KG1 (cell line): Measurements from ENCODE around the gene FAM3C.
A peak's percentile ranks its signal among the peaks of the same experiment; 100 is the strongest.
"Not testable (repeated sequence)": the region's sequence is repeated elsewhere in the genome, so short reads cannot be mapped to it uniquely, and the experiment has no call there.

Experiments used
- DNase-seq: peaks from one replicate; lab custom pipeline; 2025; lab: John Stamatoyannopoulos, UW

FAM3C gene, protein sequence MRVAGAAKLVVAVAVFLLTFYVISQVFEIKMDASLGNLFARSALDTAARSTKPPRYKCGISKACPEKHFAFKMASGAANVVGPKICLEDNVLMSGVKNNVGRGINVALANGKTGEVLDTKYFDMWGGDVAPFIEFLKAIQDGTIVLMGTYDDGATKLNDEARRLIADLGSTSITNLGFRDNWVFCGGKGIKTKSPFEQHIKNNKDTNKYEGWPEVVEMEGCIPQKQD

DNA sequence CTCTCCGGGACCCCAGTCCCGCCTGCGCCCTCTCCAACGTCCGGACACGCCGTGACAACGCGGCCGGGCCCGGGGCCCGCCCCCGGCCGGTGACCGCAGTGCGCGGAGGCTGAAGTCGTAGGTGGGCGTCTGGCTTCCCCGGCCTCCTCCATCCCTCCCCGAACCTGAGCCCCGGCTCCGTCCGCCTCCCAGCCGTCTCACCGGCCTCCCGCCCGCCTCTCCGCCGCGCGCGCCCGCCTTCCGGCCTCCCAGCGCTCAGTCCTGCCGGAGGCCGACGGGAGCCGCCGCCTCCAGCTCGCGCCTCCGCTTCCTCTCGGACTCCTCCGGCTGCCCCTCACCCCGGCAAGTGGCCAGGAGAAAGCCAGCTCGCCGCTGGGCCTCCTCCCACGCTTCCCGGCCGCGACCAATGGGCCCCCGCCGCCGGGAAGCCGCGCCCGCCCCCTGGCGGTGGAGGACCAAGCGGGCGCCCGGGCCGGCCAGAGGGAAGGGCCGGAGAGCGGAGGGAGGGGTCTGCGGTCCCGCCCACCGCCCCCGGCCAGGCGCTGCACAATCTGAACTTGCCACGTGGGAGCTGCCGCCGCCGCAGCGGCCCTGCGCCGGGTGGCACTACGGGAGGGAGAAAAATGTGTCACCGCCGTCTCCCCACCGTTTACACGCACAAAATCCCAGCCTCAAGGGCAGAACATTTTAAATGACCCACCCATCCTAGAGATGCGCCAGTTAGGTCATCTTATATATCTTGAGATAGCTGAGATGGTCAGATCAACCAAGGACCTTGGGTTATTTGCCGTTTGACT, at the start of gene FAM3C:
Gene FAM3C (minus strand): TSS at position 348 of the 797 bp plus-strand sequence. CDS start 13,339 bp downstream, outside the sequence.
- DNase-seq = peak; percentile 78

DNA sequence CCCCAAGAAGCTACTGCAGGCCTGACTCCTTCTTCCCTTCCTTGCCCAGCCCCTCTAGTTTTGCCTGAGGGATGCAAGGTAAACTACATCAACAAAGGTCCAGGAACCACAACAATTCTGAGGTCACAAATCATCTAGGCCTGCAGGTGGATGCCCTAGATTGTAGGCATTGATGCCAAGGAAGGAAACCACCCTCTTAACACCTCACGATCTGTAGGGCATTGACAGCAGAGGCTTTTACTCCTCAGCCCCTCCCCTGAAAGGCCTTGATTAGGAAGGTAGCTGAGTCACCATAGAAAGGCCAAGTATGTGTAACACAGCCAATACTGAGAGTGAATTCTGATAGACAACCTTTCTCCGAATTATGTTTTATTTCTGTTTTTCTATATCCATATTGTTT, 46.7 kb upstream of the FAM3C start:
- no peak for DNase-seq

DNA sequence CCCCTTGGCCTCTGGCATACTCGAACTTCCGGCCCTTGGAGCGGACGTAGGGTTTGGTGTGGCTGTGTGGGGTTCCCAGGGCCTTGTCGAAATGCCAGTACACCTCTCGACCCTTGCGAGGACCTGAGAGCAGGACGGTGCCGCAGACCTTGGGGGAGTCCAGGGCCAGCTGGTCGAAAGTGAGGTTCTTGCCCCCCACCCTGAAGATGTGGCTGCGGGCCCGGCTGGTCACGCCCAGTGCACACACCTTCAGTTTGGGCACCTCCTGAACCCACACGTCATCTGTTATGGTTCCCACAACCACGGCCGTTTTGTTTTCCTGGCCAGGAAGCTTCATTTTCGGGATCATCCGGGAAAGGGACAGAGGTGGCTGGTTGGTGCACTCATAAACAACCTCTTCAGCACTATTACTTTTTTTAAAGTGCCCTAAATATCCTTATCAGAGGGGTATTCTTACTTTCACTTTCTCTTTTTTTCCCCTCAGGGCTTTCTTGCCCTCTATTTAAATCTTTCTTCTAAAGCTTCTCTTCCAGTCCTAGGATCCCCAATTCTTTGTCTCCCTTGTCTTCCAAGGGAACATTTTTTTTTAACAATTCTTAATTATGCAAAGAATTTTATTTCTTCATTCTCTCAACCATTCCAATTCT, 44.9 kb upstream of the FAM3C start:
- DNase-seq = no peak

DNA sequence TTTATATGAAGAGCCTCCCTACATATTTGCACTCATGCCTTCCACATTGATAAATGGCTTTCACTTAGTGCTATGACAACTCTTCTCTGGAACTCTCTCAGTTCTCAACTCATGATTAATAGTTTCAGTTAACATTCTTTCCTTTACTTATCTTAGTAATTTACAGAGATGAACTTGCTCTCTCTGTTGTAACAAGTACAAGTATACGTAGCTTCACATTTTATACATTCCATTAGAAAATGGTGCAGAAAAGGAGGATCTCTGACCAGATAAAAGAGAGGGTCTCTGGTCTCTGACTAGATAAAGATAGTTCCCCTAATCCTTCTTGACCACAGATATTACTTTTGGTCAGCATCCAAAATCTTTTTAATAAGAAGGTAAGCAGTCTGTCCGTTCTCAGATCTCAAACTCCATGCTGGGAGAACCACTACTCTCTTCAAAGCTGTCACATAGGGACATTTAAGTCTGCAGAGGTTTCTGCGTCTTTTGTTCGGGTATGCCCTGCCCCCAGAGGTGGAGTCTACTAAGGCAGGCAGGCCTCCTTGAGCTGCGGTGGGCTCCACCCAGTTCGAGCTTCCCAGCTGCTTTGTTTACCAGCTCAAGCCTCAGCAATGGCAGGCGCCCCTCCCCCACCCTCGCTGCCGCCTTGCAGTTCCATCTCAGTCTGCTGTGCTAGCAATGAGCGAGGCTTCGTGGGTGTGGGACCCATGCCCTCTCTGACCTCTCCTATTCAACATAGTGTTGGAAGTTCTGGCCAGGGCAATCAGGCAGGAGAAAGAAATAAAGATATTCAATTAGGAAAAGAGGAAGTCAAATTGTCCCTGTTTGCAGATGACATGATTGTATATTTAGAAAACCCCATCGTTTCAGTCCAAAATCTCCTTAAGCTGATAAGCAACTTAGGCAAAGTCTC, 42.2 kb upstream of the FAM3C start:
- not testable (repeated sequence) for DNase-seq

DNA sequence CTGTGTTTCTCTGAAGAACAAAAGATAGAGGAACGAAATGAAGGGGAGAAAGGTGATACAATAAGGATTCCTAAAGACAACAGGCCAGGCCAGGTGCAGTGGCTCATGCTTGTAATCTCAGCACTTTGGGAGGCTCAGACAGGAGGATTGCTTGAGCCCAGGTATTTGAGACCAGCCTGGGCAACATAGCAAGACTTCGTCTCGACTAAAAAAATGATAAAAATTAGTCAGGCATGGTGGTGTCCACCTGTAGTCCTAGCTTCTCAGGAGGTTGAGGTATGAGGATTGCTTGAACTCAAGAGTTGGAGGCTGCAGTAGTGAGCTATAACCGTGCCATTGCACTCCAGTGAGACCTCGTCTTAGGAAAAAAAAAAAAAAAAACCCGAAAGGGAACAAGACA, 41.4 kb upstream of the FAM3C start:
- DNase-seq = no peak

DNA sequence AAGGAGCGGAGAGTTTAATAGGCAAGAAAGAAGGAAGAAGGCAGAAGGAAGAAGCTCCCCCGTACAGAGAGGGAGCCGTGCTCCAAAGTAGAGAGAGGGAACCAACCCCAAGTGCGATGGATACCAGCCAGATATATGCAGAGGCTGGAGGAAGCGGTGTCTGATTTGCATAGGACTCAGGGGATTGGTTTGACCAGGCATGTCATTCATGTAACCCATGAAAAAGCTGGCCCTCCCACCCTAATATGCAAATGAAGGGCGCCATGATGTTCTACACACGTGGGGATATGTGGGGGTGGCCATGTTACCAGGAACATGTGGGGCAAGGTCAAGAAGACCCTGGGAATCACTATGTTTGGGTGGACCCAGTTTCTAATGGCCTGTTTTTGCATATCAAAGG, 40.6 kb upstream of the FAM3C start:
- no peak for DNase-seq

DNA sequence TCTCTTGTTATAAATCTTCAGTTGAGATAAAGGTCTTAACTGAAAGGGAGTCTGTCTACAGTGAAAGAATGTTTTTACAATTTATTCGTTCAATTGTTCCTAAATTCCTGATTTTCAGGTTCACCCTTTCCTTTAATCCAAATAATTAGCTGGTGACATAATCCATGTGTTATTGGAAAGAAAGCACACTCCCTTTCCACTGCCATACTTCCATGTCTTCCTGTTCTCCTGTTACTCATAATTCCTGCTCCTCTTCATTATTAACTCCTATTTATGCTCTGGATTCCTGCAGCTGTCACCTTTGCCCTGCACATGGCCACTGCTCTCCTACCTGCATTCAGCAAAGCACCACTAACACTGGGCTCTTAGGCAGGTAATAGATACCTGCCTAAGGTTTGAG, 40.0 kb upstream of the FAM3C start:
- DNase-seq = no peak

DNA sequence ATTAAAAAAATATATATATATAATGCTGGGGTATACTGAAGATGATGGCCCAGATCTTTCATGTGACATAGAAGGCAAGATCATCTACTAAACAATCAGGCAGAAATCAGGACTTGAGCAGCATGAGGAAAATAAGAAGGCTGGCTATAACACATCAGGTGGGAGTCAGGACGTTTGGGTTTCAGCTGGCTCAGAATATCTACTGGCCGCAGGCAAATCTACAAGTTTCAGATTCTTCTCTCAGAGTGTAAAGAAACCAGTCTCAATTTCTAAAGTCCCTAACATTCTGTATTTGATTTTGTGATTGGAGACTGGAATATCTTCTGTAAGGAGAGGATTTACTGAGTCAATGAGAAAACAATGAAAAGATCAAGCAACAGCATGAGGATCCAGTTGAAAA, 37.7 kb upstream of the FAM3C start:
- no peak for DNase-seq

DNA sequence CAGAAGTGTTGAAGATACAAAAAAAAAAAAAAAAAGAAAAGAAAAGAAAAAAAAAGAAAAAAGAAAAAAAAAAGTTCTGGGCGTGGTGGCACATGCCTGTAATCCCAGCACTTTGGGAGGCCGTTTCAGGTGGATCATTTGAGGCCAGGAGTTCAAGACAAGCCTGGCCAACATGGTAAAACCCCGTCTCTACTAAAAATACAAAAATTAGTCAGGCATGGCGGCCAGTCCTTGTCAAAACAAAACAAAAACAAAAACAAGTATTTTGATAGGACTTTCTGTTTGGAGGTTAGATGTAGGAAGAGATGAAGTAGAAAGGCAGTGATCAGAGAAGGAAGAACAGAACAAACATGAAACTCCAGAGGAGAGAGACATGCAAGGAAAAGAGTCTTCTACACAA, 36.4 kb upstream of the FAM3C start:
- not testable (repeated sequence) for DNase-seq

DNA sequence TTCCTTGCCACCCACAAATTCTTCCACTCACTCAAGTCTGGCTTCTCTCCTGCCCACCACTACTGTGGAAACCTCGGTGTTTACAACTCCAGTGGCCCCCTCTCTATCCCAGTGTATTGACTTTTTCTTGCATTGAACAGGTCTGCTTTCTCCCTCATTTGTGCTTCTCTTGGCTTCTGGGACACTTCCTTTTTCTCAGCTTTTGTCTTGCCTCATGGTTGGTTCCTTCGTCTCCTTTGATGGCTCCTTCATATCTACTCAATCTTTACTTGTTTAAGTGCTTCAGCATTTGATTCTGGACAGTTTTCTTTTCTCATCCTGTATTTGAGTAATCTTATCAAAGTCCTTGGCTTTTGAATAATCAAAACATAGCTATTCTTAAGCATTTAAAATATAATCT, 35.9 kb upstream of the FAM3C start:
- no peak for DNase-seq

DNA sequence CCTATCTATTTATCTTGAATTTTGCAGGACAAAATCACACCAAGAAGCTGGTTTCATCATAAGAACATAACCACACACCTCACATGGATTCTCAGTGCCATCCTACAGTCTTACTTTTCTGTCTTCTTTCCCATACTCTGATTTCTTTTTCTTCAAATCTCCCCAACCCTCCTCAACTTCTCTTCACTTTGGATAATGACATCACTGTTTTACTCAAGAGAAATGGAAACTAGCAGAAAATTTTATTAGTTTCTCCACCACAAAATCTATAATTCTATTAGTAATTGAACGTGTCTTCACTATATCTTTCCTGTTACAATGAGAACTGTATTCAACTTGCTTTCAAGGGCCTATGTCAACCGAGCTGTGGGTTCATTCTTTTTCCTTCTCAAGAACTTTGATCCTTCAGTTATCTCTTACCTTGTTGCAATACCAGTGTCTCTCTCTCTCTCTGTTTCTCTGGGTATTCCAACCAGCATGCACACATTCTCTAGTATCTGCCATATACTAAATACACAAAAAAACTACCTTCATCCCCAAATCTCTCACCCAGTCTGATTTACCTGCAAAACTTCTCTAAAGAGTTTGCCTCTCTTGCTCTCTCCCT, 35.4 kb upstream of the FAM3C start:
- no peak for DNase-seq

DNA sequence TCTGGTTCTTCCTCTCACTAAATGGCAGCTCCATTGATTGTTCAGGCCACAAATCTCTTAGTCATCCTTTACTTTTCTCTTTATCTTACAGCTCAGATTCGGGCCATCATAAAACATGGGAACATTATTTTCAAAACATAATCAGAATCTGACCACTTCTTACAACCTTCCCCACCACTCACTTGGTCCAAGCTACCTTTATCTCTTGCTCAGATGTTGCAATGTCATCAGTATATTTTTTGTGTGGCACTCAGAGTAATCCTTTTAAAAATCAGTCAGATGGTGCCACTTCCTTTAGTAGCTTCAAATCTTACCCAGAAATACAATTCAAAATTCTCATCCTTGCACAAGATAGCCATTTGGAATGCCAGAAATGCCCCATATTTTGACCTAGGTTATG, 34.5 kb upstream of the FAM3C start:
- DNase-seq = no peak

DNA sequence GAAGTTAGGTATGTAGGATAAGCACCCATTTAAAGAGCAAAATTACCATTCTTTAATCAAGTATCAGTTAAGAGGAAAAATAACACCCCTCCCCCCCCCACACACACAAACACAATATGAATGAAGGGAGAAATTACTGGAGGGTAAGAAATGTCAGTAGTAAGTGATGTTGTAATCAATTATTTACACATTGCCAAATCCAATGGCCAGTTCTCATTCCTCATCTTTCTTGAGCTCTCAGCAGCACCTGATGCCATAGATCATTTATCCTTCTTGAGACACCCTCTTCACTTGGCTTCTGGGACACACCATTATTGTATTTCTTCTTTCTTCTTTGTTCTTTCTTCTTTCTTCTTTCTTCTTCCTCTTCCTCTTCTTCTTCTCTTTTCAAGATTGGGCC, 33.7 kb upstream of the FAM3C start:
- no peak for DNase-seq

DNA sequence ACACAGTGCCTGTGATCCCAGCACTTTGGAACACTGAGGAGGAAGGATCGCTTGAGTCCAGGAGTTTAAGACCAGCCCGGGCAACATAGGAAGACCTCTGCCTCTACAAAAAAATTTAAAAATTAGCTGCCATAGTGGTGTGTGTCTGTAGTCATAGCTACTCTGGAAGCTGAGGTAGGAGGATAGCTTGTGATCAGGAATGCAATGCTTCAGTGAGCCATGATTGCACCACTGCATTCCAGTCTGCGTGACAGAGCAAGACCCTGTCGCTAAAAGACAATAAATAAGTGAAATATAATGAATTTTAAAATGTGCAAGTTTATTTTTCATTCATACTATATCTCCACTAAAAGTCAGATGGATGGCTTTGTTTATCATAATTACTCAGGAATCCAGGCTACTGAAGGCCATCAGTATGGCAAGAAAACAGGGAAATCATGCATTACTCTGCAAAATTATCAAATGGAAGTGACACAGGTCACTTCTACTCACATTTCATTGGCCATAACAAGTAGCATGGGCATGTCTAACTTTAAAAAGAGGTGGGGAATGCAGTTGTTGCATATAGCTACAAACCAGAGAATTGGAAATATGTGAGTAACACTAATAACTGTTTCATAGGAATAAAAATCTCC, 32.9 kb upstream of the FAM3C start:
- DNase-seq = no peak

DNA sequence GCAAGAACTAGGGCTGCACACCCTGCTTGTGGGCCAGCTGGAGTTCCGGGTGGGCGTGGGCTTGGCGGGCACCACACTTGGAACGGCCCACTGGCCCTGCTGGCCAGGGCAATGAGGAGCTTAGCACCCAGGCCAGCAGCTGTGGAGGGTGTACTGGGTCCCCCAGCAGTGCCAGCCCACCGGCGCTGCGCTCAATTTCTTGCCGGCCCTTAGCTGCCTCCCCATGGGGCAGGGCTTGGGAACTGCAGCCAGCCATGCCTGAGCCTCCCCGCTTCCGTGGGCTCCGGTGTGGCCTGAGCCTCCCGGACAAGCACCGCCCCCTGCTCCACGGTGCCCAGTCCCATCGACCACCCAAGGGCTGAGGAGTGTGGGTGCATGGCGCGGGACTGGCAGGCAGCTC, 25.6 kb upstream of the FAM3C start:
- DNase-seq = not testable (repeated sequence)

DNA sequence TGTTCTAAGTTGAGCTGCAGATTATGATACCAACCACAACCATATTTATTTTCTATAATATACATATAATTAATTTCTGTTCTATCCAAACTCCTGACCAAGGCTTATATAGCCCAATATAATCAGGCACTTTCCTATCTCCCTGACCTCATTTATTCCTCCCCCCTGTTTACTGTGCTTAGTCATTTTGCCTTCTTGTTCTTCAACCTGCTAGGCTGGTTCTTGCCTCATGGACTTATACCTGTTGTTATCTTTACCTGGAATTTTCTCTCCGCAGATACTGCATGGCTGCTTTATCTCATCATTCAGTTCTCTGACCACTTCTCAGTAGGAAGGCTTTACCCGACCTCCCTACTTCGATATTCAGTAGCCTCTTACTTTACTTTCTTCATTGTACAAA, 24.9 kb upstream of the FAM3C start:
- DNase-seq = no peak

DNA sequence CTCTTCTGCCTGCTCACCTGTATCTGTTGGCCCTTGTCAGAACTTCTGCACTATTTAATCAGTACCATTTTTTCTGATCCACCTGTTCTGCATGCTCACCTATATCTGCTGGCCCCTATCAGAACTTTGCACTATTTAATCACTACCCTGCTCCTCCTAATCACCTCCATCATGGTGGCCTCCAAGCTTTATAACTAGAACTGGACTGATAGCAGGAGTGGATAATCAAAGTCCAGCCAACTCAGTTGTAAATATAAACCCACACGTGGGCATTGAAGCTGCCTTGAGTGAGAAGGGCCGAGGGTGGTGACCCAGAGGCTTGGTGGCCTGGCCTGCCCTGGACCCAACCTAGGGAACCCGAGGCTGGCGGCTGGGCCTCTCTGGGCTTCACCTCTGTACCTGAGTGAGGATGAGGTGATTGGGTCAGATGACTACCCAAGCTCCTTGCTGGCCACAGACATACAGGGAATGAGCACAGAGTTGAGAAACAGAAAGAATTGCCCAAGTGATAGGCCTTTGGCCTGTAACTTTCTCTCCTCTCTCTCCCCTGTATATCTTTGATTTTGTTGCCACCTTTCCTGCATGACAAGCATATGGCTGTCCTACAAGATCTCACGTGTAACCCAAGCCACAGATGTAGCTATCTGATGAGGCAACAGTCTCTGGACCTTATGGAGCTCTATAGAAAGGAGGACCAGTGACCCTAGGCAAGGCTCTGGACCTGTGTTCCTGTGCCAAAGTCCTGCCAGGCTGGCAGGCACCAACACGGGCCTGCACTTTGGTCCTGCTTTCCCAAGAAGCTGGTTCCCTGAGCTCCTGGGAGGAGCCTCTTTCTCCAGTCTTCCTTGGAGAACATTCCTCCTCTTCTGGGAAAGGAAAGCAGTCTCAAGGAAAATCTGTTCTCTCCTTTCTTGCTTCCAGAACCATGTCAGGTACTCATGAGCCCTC, 23.4 kb upstream of the FAM3C start:
- DNase-seq = no peak

DNA sequence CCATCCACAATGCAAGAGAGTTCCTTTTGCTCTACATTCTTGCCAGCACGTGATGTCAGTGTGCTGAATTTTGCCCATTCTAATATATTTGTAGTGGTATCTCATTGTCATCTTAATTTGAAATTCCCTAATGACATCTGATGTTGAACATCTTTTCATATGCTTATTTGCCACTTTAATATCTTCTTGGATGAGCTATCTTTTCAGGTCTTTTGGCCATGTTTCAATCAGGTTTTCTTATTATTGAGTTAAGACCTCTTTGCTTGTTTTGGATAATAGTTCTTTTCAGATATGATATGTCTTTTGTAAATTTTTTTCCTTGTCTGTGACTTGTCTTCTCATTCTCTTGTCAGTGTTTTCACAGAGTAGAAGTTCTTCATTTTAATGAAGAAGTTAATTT, 20.4 kb upstream of the FAM3C start:
- DNase-seq = no peak

DNA sequence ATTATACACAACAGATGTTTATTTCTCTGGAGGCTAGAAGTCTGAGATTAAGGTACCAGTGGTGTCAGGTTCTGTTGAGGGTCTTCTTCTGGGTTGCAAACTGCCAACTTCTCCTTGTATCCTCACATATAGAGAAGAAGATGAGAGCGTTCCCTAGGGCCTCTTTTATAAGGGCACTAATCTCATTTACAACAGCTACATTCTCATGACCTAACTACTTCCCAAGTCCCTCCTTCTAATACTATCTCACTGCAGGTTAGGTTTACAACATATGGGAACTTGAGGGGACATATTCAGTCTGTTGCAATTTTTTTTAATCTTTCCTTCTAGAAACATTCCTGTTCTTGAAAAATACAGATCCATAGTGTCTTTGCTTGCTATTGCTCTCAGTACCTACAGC, 18.3 kb upstream of the FAM3C start:
- DNase-seq = no peak

DNA sequence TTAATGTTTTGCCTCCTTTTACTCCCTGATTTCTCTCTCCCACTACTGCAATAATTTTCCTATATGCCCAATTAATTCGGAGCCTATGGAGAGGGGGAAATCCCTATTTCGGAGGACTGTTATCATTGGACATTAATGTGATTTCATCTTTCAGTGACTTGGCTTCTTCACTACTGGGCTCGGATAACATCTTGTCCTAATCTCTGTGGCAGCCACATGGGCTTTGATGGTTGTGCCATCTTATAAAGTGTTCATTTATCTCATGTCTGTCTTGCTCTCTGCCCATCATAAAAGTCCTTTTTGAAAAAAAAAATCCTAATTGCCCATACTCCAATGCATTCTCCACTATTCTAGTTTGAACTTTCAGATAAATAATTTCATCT, 15.5 kb upstream of the FAM3C start:
- no peak for DNase-seq
